PC-3 (cell line): ENCODE measurements around the gene COMMD10. TPM values are rescaled to one million over a fixed set of nuclear protein-coding genes. Genes with fewer than 3 reads are reported as not detected.

ENCODE experiments used
- ATAC-seq: fragments of 200-7000 bp; cut with Tn5 transposase; 2 replicates; pipeline ENCODE4 v1.9.1; 2020; ENCODE audit warnings: mild to moderate bottlenecking, moderate library complexity
- BruUV-seq: library from RNA; stranded (reverse); fragments of 400-500 nt; replicated peaks from 2 replicates; lab custom pipeline; 2021; lab: Mats Ljungman, UMichigan
- CTCF ChIA-PET: fragments of 300-600 bp; sonication (Branson Sonifier 250); formaldehyde crosslinking; loops from one replicate; lab custom pipeline; 2022; ENCODE audit warnings: antibody characterized with exemption; lab: Charles Lee
- POLR2A ChIA-PET: fragments of 300-600 bp; sonication (Branson Sonifier 250); formaldehyde crosslinking; loops from one replicate; lab custom pipeline; 2022; ENCODE audit warnings: antibody characterized with exemption; ENCODE audit not compliant: unreplicated experiment; lab: Charles Lee
- DNase-seq: peaks from one replicate; pipeline ENCODE4 v3.0.0-alpha.2; 2015
- H2AFZ ChIP-seq: fragments of 300-600 bp; sonication (generic); 2 replicates; pipeline ENCODE4 v1.6.0; 2016; ENCODE audit warnings: antibody characterized with exemption, low read length
- H3F3A ChIP-seq: fragments of 300-600 bp; sonication (generic); one replicate; pipeline ENCODE4 v1.6.0; 2017; ENCODE audit warnings: antibody characterized with exemption, low read length, control low read depth, mild to moderate bottlenecking; ENCODE audit not compliant: unreplicated experiment
- H3K27ac ChIP-seq: fragments of 300-600 bp; sonication (generic); 2 replicates; pipeline ENCODE4 v1.5.1; 2016; ENCODE audit warnings: mild to moderate bottlenecking, low read length
- H3K27me3 ChIP-seq: fragments of 300-600 bp; sonication (generic); 2 replicates; pipeline ENCODE4 v1.6.1; 2016; ENCODE audit warnings: low read length, mixed read lengths
- H3K36me3 ChIP-seq: fragments of 300-600 bp; sonication (generic); 2 replicates; pipeline ENCODE4 v1.6.1; 2016; ENCODE audit warnings: low read depth, mixed run types, low read length, mixed read lengths
- H3K4me1 ChIP-seq: fragments of 300-600 bp; sonication (generic); 2 replicates; pipeline ENCODE4 v1.5.1; 2016; ENCODE audit warnings: low read length; ENCODE audit not compliant: insufficient read depth
- H3K4me2 ChIP-seq: fragments of 300-600 bp; sonication (generic); 2 replicates; pipeline ENCODE4 v1.6.0; 2016; ENCODE audit warnings: low read length
- H3K4me3 ChIP-seq: fragments of 300-600 bp; sonication (generic); 2 replicates; pipeline ENCODE4 v1.5.1; 2016; ENCODE audit warnings: mild to moderate bottlenecking, low read length, mixed read lengths
- H3K79me2 ChIP-seq: fragments of 300-600 bp; sonication (generic); 2 replicates; pipeline ENCODE4 v1.6.1; 2017; ENCODE audit warnings: low read length, mixed read lengths
- H3K9ac ChIP-seq: fragments of 300-600 bp; sonication (generic); 2 replicates; pipeline ENCODE4 v1.6.0; 2016; ENCODE audit warnings: mild to moderate bottlenecking, low read length
- H3K9me2 ChIP-seq: fragments of 300-600 bp; sonication (generic); replicated peaks from 2 replicates; pipeline ENCODE4 v1.6.1; 2016; ENCODE audit warnings: mixed run types, low read length, mixed read lengths
- H3K9me3 ChIP-seq: fragments of 300-600 bp; sonication (generic); 2 replicates; pipeline ENCODE4 v1.6.1; 2016; ENCODE audit warnings: low read length, mixed read lengths
- H4K20me1 ChIP-seq: fragments of 300-600 bp; sonication (generic); 2 replicates; pipeline ENCODE4 v1.6.1; 2016; ENCODE audit warnings: low read length, mixed read lengths
- EZH2 ChIP-seq: fragments of 300-600 bp; sonication (generic); IDR thresholded peaks from one replicate; pipeline ENCODE4 v1.6.1; 2017; ENCODE audit warnings: antibody characterized with exemption, mild to moderate bottlenecking, low read length; ENCODE audit not compliant: unreplicated experiment
- EZH2phosphoT487 ChIP-seq: fragments of 300-600 bp; sonication (generic); IDR thresholded peaks from 2 replicates; pipeline ENCODE4 v1.6.1; 2018; ENCODE audit warnings: mild to moderate bottlenecking, antibody characterized with exemption, low read length, borderline replicate concordance
- intact Hi-C: fragments of 100-400 bp; cut with micrococcal nuclease; formaldehyde crosslinking; loops from 2 replicates; pipeline ENCODE4 v1.9.0; 2023
- total RNA-seq: library from RNA; depleted of rRNA; stranded (reverse); fragments of >200 nt; gene quantifications from 2 replicates; pipeline ENCODE4 v1.2.3, GENCODE V29; 2014
- TF ChIP-seq, protein P1 (sequence below): fragments of 300-600 bp; sonication (generic); conservative IDR thresholded peaks from 2 replicates; pipeline ENCODE4 v1.5.1; 2017; ENCODE audit warnings: antibody characterized with exemption, low read depth, mild to moderate bottlenecking, low read length

The COMMD10 gene
- total RNA-seq, 1 experiment from 2014 or later, result 17.7 TPM

DNA sequence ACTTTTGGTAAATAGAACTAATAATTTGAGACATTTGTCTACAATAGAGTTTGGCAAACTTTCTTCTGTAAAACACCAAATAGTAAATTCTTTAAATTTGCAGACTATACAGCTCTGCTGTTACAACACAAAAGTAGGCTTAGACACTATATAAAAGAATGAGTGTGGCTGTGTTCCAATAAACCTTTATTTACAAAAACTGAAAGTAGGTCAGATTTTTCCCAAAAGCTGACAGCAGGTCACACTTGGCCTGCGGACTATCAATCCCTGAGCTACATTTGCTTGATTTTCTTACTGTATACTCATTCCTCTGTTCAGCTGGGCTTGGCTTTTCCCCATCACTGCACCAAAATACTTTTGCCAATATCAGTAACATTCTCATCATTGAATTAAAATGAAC is 189.4 kb downstream of the COMMD10 start:
- no peak for DNase-seq
- ATAC-seq, result no peak
- CTCF ChIA-PET, result no interaction called here
- no peak overlapping the region for H3K9ac ChIP-seq
- H3K79me2 ChIP-seq, result no peaks in the 10 kb centered on the region
- no peak overlapping the region for H2AFZ ChIP-seq
- H3K27ac ChIP-seq, result peak overlapping the region; percentile 33; the same call in 1 of the 2 replicates
- H3F3A ChIP-seq, result no peaks in the 10 kb centered on the region
- no peak overlapping the region for H3K4me3 ChIP-seq
- H3K9me2 ChIP-seq, result no peaks in the 10 kb centered on the region
- H3K9me3 ChIP-seq, result no peaks in the 10 kb centered on the region
- POLR2A ChIA-PET, result no interaction called here
- H4K20me1 ChIP-seq, result no peaks in the 10 kb centered on the region
- no peaks in the 10 kb centered on the region for H3K27me3 ChIP-seq
- 0 out of 2 replicates have a peak overlapping the region, but pooled peaks have one; percentile 40 for H3K4me2 ChIP-seq
- TF ChIP-seq EZH2 (no peak), EZH2phosphoT487 (no peak)
- TF ChIP-seq, protein P1, sequence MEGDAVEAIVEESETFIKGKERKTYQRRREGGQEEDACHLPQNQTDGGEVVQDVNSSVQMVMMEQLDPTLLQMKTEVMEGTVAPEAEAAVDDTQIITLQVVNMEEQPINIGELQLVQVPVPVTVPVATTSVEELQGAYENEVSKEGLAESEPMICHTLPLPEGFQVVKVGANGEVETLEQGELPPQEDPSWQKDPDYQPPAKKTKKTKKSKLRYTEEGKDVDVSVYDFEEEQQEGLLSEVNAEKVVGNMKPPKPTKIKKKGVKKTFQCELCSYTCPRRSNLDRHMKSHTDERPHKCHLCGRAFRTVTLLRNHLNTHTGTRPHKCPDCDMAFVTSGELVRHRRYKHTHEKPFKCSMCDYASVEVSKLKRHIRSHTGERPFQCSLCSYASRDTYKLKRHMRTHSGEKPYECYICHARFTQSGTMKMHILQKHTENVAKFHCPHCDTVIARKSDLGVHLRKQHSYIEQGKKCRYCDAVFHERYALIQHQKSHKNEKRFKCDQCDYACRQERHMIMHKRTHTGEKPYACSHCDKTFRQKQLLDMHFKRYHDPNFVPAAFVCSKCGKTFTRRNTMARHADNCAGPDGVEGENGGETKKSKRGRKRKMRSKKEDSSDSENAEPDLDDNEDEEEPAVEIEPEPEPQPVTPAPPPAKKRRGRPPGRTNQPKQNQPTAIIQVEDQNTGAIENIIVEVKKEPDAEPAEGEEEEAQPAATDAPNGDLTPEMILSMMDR, result no peak
- BruUV-seq, result no TSS peak
- 0 out of 2 replicates have a peak, but pooled peaks cover 2% of the 10 kb centered on the region for H3K36me3 ChIP-seq
- H3K4me1 ChIP-seq, result peaks cover 18% of the 10 kb centered on the region
- intact Hi-C loops, result no loop called here

DNA sequence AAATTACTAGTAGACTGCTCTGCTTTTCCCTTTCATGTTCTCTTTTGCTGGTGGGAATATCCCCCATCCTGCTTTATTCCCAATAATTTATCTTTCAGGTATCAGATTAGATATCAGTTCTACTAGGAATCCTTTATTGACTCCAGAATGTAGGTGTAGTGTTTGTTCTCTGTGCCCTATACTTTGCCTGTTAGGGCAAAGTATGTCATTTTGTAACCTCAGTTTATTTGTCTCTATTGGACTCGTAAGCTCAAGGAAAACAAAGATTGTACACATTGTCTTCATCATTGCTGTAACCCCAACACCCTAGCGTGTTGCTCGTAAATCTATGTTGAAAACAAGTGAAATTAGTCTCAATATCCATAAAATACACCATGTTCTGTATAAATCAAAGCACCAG is 190.5 kb downstream of the COMMD10 start:
- POLR2A ChIA-PET, result no interaction called here
- H3K27ac ChIP-seq, result no peak overlapping the region
- no peaks in the 10 kb centered on the region for H4K20me1 ChIP-seq
- H3K36me3 ChIP-seq, result 0 out of 2 replicates have a peak, but pooled peaks cover 2% of the 10 kb centered on the region
- H3K4me2 ChIP-seq, result no peak overlapping the region
- H3K9me3 ChIP-seq, result no peaks in the 10 kb centered on the region
- TF ChIP-seq, protein P1, result no peak
- no peak for TF ChIP-seq EZH2
- no peak for TF ChIP-seq EZH2phosphoT487
- H3K9ac ChIP-seq, result no peak overlapping the region
- H3F3A ChIP-seq, result no peaks in the 10 kb centered on the region
- H3K27me3 ChIP-seq, result no peaks in the 10 kb centered on the region
- no peak overlapping the region for H2AFZ ChIP-seq
- no peaks in the 10 kb centered on the region for H3K79me2 ChIP-seq
- CTCF ChIA-PET, result no interaction called here
- no peak for ATAC-seq
- peaks cover 18% of the 10 kb centered on the region for H3K4me1 ChIP-seq
- no TSS peak for BruUV-seq
- no peak for DNase-seq
- intact Hi-C loops, result no loop called here
- H3K4me3 ChIP-seq, result no peak overlapping the region
- no peaks in the 10 kb centered on the region for H3K9me2 ChIP-seq

DNA sequence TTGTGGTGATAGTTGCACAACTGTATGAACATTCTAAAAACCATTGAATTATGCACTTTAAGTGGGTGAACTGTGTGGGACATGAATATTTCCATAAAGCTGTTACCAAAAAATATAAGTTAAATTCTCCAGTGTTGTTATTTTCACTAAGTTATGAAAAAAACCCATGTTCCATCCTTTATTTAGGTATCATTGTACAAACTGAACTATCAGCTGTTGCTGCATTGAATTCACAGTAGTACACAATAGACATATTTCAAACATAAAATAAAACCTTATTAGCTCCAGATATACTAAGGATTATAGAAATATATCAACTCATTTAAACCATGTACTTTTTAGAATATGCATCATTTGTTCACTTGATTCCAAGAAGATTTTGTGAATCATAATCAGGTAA is 192.1 kb downstream of the COMMD10 start:
- H3K79me2 ChIP-seq, result no peaks in the 10 kb centered on the region
- H3K9me3 ChIP-seq, result no peaks in the 10 kb centered on the region
- H3K9ac ChIP-seq, result no peak overlapping the region
- no peaks in the 10 kb centered on the region for H4K20me1 ChIP-seq
- 0 out of 2 replicates have a peak, but pooled peaks cover 2% of the 10 kb centered on the region for H3K36me3 ChIP-seq
- no TSS peak for BruUV-seq
- no peak overlapping the region for H2AFZ ChIP-seq
- H3K4me2 ChIP-seq, result no peak overlapping the region
- H3K27me3 ChIP-seq, result no peaks in the 10 kb centered on the region
- ChIA-PET POLR2A (no interaction called here), CTCF (no interaction called here)
- DNase-seq (no peak), ATAC-seq (no peak)
- H3K27ac ChIP-seq, result no peak overlapping the region
- intact Hi-C loops, result no loop called here
- no peak overlapping the region for H3K4me3 ChIP-seq
- no peak for TF ChIP-seq EZH2phosphoT487
- no peak for TF ChIP-seq EZH2
- TF ChIP-seq, protein P1, result no peak
- H3K9me2 ChIP-seq, result no peaks in the 10 kb centered on the region
- H3F3A ChIP-seq, result no peaks in the 10 kb centered on the region
- peaks cover 18% of the 10 kb centered on the region for H3K4me1 ChIP-seq
